ENCODE data around the gene STAB1.

Gene STAB1

DNA sequence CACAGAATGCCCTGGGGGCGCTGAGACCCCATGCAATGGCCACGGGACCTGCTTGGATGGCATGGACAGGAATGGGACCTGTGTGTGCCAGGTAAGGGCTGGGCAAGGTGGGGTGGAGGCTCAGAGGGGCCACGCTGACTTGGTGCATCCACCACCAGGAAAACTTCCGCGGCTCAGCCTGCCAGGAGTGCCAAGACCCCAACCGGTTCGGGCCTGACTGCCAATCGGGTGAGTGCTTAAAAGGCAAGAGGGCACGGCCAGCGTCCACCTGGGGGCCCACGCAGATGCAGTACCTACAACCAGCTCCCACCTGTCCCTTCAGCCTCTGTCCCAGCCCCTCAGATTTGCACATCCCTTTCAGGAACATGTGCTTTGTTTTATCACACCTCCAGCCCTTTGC, 6.9 kb downstream of the STAB1 start:
- Histone ChIP-seq H3K4me3 (ENCODE audit: low read depth, low read length) (no peak overlapping the region), H3K4me1 (no peaks in the 10 kb centered on the region), H3K9ac (no peak overlapping the region), H3K9me3 (ENCODE audit: control insufficient read depth, low read length) (no peaks in the 10 kb centered on the region), H3K27me3 (ENCODE audit: control insufficient read depth, insufficient read depth, low read length) (no peaks in the 10 kb centered on the region), H3K79me2 (no peaks in the 10 kb centered on the region), H3K36me3 (ENCODE audit: control insufficient read depth, insufficient read depth, low read length) (no peaks in the 10 kb centered on the region), H2AFZ (no peak overlapping the region), H3K27ac (no peak overlapping the region), H3K4me2 (ENCODE audit: low read length) (no peak overlapping the region)
- TF ChIP-seq, protein P1, sequence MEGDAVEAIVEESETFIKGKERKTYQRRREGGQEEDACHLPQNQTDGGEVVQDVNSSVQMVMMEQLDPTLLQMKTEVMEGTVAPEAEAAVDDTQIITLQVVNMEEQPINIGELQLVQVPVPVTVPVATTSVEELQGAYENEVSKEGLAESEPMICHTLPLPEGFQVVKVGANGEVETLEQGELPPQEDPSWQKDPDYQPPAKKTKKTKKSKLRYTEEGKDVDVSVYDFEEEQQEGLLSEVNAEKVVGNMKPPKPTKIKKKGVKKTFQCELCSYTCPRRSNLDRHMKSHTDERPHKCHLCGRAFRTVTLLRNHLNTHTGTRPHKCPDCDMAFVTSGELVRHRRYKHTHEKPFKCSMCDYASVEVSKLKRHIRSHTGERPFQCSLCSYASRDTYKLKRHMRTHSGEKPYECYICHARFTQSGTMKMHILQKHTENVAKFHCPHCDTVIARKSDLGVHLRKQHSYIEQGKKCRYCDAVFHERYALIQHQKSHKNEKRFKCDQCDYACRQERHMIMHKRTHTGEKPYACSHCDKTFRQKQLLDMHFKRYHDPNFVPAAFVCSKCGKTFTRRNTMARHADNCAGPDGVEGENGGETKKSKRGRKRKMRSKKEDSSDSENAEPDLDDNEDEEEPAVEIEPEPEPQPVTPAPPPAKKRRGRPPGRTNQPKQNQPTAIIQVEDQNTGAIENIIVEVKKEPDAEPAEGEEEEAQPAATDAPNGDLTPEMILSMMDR (IDR thresholded peaks at IDR 0.05): no peak

DNA sequence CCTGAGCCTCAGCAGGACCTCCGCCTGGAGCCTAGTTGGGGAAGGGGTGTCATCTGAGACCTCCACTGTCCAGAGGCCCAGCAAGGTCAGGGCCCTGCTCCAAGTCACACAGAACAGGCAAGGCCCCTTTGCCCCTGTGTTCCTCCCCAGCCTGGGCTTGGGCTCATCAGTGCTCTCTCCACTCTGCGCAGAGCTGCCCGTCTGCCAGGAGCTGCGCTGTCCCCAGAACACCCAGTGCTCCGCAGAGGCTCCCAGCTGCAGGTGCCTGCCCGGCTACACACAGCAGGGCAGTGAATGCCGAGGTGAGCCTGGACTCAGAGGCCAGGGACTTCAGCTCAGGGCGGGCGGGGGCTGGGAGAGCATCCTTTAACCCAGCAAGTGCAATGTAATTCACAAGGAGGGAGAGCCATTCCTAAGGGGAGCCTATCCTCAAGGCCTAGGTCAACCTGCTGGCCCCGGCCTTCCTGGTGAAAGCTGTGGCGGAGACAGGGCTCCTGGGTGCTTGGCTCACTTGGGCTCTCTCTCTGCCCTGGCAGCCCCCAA, 7.7 kb downstream of the STAB1 start:
- Histone ChIP-seq H3K9ac (no peak overlapping the region), H3K36me3 (ENCODE audit: control insufficient read depth, insufficient read depth, low read length) (no peaks in the 10 kb centered on the region), H3K9me3 (ENCODE audit: control insufficient read depth, low read length) (no peaks in the 10 kb centered on the region), H3K4me2 (ENCODE audit: low read length) (no peak overlapping the region), H3K79me2 (no peaks in the 10 kb centered on the region), H2AFZ (no peak overlapping the region), H3K4me1 (no peaks in the 10 kb centered on the region), H3K27me3 (ENCODE audit: control insufficient read depth, insufficient read depth, low read length) (no peaks in the 10 kb centered on the region), H3K4me3 (ENCODE audit: low read depth, low read length) (no peak overlapping the region), H3K27ac (no peak overlapping the region)
- TF ChIP-seq, protein P1 (IDR thresholded peaks at IDR 0.05): no peak

DNA sequence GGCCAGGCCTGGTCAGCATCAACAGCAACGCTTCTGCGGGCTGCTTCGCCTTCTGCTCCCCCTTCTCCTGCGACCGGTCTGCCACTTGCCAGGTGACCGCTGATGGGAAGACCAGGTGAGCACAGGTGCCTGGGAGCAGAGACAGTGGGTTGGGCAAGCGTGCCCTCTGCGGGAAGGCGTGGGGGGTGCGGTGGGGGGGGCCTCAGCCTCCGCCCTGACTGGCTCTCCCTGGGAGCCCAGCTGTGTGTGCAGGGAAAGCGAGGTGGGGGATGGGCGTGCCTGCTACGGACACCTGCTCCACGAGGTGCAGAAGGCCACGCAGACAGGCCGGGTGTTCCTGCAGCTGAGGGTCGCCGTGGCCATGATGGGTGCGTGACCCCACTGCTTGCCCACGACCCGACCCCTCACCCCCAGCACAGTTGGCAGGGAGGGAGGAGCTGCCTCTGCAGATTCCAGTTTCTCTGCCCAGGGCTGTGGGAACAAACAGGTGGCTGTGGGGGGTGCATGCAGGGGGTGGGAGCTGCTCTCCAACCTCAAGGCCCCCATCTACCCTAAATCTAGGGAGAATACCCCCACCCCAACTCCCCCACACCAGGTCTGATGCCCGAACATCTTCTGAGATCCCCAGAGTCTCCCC, 8.8 kb downstream of the STAB1 start:
- Histone ChIP-seq H3K79me2 (no peaks in the 10 kb centered on the region), H3K9ac (no peak overlapping the region), H3K27ac (no peak overlapping the region), H3K4me1 (no peaks in the 10 kb centered on the region), H3K9me3 (ENCODE audit: control insufficient read depth, low read length) (no peaks in the 10 kb centered on the region), H3K4me3 (ENCODE audit: low read depth, low read length) (no peak overlapping the region), H2AFZ (no peak overlapping the region), H3K27me3 (ENCODE audit: control insufficient read depth, insufficient read depth, low read length) (no peaks in the 10 kb centered on the region), H3K36me3 (ENCODE audit: control insufficient read depth, insufficient read depth, low read length) (no peaks in the 10 kb centered on the region), H3K4me2 (ENCODE audit: low read length) (no peak overlapping the region)
- TF ChIP-seq, protein P1 (IDR thresholded peaks at IDR 0.05): no peak

DNA sequence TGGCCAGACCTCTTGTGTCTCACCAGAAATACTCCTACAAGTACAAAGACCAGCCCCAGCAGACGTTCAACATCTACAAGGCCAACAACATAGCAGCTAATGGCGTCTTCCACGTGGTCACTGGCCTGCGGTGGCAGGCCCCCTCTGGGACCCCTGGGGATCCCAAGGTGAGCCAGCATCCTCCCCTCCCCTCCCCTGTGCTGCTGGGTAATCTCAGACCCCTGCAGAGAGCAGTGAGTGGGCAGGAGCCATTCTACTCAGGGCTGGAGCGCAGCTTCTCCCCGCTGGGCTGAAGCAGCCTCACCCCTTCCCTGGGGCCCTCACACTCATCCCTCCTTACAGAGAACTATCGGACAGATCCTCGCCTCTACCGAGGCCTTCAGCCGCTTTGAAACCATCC, 9.8 kb downstream of the STAB1 start:
- no peak overlapping the region for H3K27ac ChIP-seq
- H3K4me2 ChIP-seq (ENCODE audit: low read length): no peak overlapping the region
- no peak overlapping the region for H2AFZ ChIP-seq
- H3K36me3 ChIP-seq (ENCODE audit: control insufficient read depth, insufficient read depth, low read length): no peaks in the 10 kb centered on the region
- H3K9ac ChIP-seq: no peak overlapping the region
- TF ChIP-seq, protein P1 (IDR thresholded peaks at IDR 0.05): no peak
- H3K4me3 ChIP-seq (ENCODE audit: low read depth, low read length): no peak overlapping the region
- H3K9me3 ChIP-seq (ENCODE audit: control insufficient read depth, low read length): no peaks in the 10 kb centered on the region
- no peaks in the 10 kb centered on the region for H3K4me1 ChIP-seq
- no peaks in the 10 kb centered on the region for H3K27me3 ChIP-seq (ENCODE audit: control insufficient read depth, insufficient read depth, low read length)
- H3K79me2 ChIP-seq: no peaks in the 10 kb centered on the region

Measured in parathyroid adenoma (tissue), 2 donors.